Ovary (tissue), 3 donors: ENCODE results near the gene GGT7.

ENCODE experiments used
- CTCF ChIP-seq, 3 donors: fragments of 450-650 bp in 2 of 3; fragments of 200-600 bp in 1 of 3; IDR thresholded peaks; one replicate each; pipeline versions ENCODE4 v1.5.1 to v1.8.0; 2016 to 2022; ENCODE audit warnings: antibody characterized with exemption in 3 of 3, mild to moderate bottlenecking in 1 of 3
- EP300 ChIP-seq: sonication (generic); formaldehyde crosslinking; IDR thresholded peaks from one replicate; pipeline ENCODE4 v1.6.1; 2017; ENCODE audit warnings: antibody characterized with exemption
- POLR2A ChIP-seq: fragments of 450-650 bp; IDR thresholded peaks from one replicate; pipeline ENCODE4 v1.6.1; 2017; ENCODE audit warnings: antibody characterized with exemption, mild to moderate bottlenecking, moderate library complexity
- donor health status: DM: no; HTN: no; CAD: no.

- TF ChIP-seq CTCF (IDR thresholded peaks at IDR 0.05) (no peak), POLR2A (no peak), EP300 (no peak)
Measured at GRCh38 chr20:34842143-34842542, 30.5 kb downstream of the GGT7 start.
